Left colon (tissue), 2 donors: ENCODE results near the gene KCNJ10. TPM values are rescaled to one million over a fixed set of nuclear protein-coding genes. Genes with fewer than 3 reads are reported as not detected.
"Not testable (repeated sequence)": the region's sequence is repeated elsewhere in the genome, so short reads cannot be mapped to it uniquely, and the experiment has no call there.

Experiments
- ATAC-seq: fragments of 200-7000 bp; cut with Tn5 transposase; one replicate; pipeline ENCODE4 v1.9.1; 2020; ENCODE audit warnings: mild to moderate bottlenecking, moderate library complexity
- DNase-seq, 2 donors: peaks; one replicate each; pipeline ENCODE4 v3.0.0-alpha.2; 2020
- intact Hi-C, 2 donors: fragments of 100-400 bp; cut with DNase I in 1 of 2; cut with micrococcal nuclease in 1 of 2; formaldehyde crosslinking; loops; one replicate each; pipeline versions ENCODE4 v1.11.2 to v1.14.0; 2022; cut with DNase I, micrococcal nuclease
- long read RNA-seq: library from polyadenylated mRNA; unstranded; transcript quantifications from one replicate; pipeline ENCODE4 v2.0.0, GENCODE V29; 2021
- total RNA-seq, 2 donors: library from RNA; stranded (reverse); fragmentation: NEBNext Ultra II Directional; extraction: Animal tissue kit (Norgen Biotek cat#: 25700); gene quantifications; one replicate each; pipeline ENCODE4 v1.2.1, GENCODE V29; 2021
- donor health status: DM: no; HTN: no; CAD: no.
- donor health status: DM: yes; HTN: yes; CAD: no.

KCNJ10 gene
- under 1 TPM in 1 of 2 donors, not detected in 1; 0.45 TPM for total RNA-seq
- long read RNA-seq, partial matches to known transcripts: 0 of 1 reads
- long read RNA-seq, other reads (novel, unspliced or antisense): 1 of 1 reads

GRCh38 chr1:160069460-160070231 is at the start of gene KCNJ10:
Gene KCNJ10, minus strand, starts transcription at chr1:160070160. Its CDS starts 27,628 bp downstream, at chr1:160042532.
- ATAC-seq (peak; percentile 30), DNase-seq (no peak)
- intact Hi-C loops: no loop called here

GRCh38 chr1:160118928-160119327 is 49.0 kb upstream of the KCNJ10 start:
- intact Hi-C loops: no loop called here
- DNase-seq (no peak), ATAC-seq (no peak)

- DNase-seq: peak in 1 of 2 donors; percentile 52
- intact Hi-C loops: no loop called here
- ATAC-seq: no peak
These were observed 47.8 kb upstream of the KCNJ10 start for GRCh38 chr1:160117709-160118183.

- intact Hi-C loops: no loop called here
- DNase-seq (no peak), ATAC-seq (no peak)
These were observed 47.3 kb upstream of the KCNJ10 start for GRCh38 chr1:160117300-160117699.

GRCh38 chr1:160116283-160117147 is 46.6 kb upstream of the KCNJ10 start:
- DNase-seq: no peak
- no peak for ATAC-seq
- intact Hi-C loops: no loop called here

GRCh38 chr1:160115545-160116282 is 45.8 kb upstream of the KCNJ10 start, which contains the start of gene ATP1A2:
Gene ATP1A2, plus strand, starts transcription at chr1:160115759. Its CDS starts 103 bp downstream, at chr1:160115862.
- ATAC-seq: no peak
- intact Hi-C loops: no loop called here
- DNase-seq: no peak

GRCh38 chr1:160114085-160114484 is 44.1 kb upstream of the KCNJ10 start:
- ATAC-seq: no peak
- intact Hi-C loops: no loop called here
- DNase-seq: no peak

- no peak for DNase-seq
- intact Hi-C loops: no loop called here
- ATAC-seq: no peak
These were observed 43.4 kb upstream of the KCNJ10 start for GRCh38 chr1:160113407-160113806.

GRCh38 chr1:160112357-160112756 is 42.4 kb upstream of the KCNJ10 start:
- no peak for DNase-seq
- intact Hi-C loops: no loop called here
- ATAC-seq: no peak

GRCh38 chr1:160111462-160111861 is 41.5 kb upstream of the KCNJ10 start:
- intact Hi-C loops, DNase-seq, ATAC-seq: not testable (repeated sequence)

- no peak for ATAC-seq
- intact Hi-C loops: loop anchor here in 1 of 2 donors (10.0 kb wide), 2 partner anchors 105 to 145 kb away; no protein-coding TSS in a partner anchor
- no peak for DNase-seq
These were observed 39.7 kb upstream of the KCNJ10 start for GRCh38 chr1:160109686-160110085.

GRCh38 chr1:160108888-160109662 is 39.1 kb upstream of the KCNJ10 start:
- no peak for ATAC-seq
- peak in 1 of 2 donors; percentile 35 for DNase-seq
- intact Hi-C loops: loop anchor here in 1 of 2 donors (10.0 kb wide), 2 partner anchors 106 to 146 kb away; no protein-coding TSS in a partner anchor

GRCh38 chr1:160107512-160107911 is 37.6 kb upstream of the KCNJ10 start:
- ATAC-seq (no peak), DNase-seq (no peak)
- intact Hi-C loops: loop anchor here in 1 of 2 donors (10.0 kb wide), 2 partner anchors 107 to 147 kb away; no protein-coding TSS in a partner anchor

- intact Hi-C loops: loop anchor here in 1 of 2 donors (10.0 kb wide), 2 partner anchors 110 to 150 kb away; no protein-coding TSS in a partner anchor
- no peak for DNase-seq
- no peak for ATAC-seq
These were observed 35.2 kb upstream of the KCNJ10 start for GRCh38 chr1:160105155-160105554.

GRCh38 chr1:160104486-160104885 is 34.5 kb upstream of the KCNJ10 start:
- no peak for ATAC-seq
- intact Hi-C loops: loop anchor here in 1 of 2 donors (10.0 kb wide), 2 partner anchors 110 to 150 kb away; no protein-coding TSS in a partner anchor

GRCh38 chr1:160103658-160104408 is 33.9 kb upstream of the KCNJ10 start:
- ATAC-seq (no peak), DNase-seq (no peak)
- intact Hi-C loops: loop anchor here in 1 of 2 donors (10.0 kb wide), 2 partner anchors 111 to 151 kb away; no protein-coding TSS in a partner anchor

More at GRCh38 chr1:160104486-160104885, 34.5 kb upstream of the KCNJ10 start:
- DNase-seq: no peak
